PC-9 (cell line): ENCODE results near the gene GEN1.

ENCODE experiments used
- CTCF ChIP-seq: fragments of 200-600 bp; sonication (generic); conservative IDR thresholded peaks from 2 replicates; pipeline ENCODE4 v1.6.1; 2017; ENCODE audit warnings: mixed run types, antibody characterized with exemption, mild to moderate bottlenecking, moderate library complexity
- EZH2 ChIP-seq: fragments of 200-600 bp; sonication (generic); IDR thresholded peaks from 2 replicates; pipeline ENCODE4 v1.8.0; 2017; ENCODE audit warnings: antibody characterized with exemption, low read depth

DNA sequence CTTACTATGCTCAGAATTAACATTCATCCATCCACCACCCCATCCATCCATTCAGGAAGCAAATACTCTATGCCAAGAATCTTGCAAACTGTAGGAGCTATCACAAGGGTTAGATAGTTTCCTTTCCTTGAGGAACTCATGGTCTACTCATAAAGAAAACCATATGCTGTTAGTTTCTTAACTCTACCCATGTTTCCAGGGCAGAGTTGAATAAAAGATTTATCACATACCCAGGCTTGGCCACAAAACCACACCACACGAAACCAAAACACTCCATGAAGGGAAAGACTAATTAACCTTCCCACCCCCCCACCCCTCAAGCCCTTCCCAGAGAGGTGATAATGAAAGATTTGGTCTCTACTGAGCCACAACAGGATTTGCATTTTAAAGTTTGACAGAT, 38.6 kb downstream of the GEN1 start:
- TF ChIP-seq EZH2 (no peak), CTCF (no peak)
